Stimulated activated naive CD4-positive, alpha-beta T cell (primary cell): Measurements from ENCODE around the gene HLA-C.
"Not testable (repeated sequence)": the region's sequence is repeated elsewhere in the genome, so short reads cannot be mapped to it uniquely, and the experiment has no call there.

ENCODE experiments used
- DNase-seq, 6 experiments: peaks; one replicate each; lab custom pipeline; 2025; lab: John Stamatoyannopoulos, UW

Gene HLA-C

DNA sequence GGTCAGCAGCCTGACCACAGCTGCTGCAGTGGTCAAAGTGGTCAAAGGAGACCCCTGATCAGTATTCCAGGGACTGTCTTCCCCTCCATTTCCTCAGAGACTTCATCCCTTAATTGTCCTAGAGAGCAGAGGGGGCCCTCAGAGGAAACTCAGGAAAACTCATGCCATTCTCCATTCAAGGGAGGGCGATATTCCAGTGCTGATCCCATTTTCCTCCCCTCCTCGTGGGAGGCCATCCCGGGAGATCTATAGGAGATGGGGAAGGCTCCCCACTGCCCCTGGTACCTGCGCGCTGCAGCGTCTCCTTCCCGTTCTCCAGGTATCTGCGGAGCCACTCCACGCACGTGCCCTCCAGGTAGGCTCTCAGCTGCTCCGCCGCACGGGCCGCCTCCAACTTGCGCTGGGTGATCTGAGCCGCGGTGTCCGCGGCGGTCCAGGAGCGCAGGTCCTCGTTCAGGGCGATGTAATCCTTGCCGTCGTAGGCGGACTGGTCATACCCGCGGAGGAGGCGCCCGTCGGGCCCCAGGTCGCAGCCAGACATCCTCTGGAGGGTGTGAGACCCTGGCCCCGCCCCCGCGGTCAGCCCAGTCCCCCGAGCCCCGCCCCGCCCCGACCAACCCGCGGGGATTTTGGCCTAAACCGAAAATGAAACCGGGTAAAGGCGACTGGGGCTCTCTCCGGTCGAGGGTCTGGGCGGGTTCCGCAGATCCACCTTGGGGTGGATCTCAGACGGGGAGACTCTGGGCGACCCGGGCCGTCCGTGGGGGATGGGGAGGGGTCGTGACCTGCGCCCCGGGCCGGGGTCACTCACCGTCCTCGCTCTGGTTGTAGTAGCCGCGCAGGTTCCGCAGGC is 878 bp downstream of the HLA-C start:
- peak; percentile 20 to 76 (median 52) for DNase-seq

DNA sequence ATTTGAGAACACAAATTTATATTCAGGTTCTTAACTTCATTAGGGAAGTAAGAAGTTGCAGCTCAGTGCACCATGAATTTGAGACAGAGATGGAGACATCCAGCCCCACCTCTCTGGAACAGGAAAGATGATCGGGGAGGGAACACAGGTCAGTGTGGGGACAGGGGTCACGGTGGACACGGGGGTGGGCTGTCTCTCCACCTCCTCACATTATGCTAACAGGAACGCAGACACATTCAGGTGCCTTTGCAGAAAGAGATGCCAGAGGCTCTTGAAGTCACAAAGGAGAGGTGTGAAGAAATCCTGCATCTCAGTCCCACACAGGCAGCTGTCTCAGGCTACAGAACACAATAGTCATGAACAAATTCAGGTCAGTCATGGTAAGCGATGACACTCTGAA is 3.1 kb downstream of the HLA-C start:
- no peak for DNase-seq

DNA sequence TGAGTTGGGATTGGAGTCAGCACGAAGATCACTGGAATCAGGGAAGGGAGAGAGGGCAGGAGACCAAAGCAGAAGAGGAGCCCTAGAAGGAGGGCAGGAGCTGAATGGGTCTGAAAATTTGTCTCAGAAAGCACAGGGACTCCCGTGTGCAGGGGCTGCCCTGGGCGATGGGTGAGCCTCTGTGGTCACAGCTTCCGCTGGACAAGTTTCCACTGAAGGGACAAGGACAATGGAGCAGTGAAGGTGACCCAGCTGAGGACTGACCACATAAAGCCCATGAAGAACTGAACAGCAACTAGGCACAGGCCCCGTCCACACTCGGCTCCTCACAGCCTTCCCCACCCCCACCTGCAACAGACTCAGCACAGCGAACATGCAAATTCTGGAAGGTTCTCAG is 3.5 kb downstream of the HLA-C start:
- DNase-seq, result no peak

DNA sequence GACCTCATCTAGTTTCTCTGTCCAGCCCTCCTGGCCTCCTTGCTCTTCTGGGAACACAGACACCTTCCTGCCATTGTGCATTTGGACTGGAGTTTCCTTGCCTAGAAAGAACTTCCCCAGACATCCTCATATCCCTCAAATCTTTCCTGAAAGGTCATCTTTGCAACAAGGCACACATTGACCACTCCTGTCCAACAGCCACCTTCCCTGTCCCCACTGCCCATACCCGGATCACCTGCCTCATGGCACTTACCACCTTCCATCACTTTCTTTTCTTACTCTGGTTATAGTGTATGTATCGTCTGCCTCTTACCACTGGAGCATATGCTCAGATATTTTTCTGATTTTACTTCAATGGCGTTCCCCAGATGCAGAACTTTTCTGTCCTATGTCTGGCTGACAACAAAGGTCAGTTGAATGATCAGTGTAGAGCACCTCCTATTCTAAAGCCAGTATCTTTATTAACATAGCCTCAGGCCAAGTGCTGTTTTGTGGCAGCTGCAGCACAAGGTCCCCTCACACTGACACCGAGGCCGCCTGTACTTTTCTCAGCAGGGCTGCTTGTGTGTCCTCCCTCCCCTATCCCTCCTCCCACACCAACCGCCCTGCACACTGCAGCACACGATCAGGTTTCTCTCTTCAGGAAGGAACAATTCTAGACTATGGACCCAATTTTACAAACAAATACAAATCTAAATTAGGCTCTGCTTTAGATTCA is 4.1 kb downstream of the HLA-C start:
- DNase-seq, result peak in 3 of 6 experiments; percentile 14 to 27 (median 21)

DNA sequence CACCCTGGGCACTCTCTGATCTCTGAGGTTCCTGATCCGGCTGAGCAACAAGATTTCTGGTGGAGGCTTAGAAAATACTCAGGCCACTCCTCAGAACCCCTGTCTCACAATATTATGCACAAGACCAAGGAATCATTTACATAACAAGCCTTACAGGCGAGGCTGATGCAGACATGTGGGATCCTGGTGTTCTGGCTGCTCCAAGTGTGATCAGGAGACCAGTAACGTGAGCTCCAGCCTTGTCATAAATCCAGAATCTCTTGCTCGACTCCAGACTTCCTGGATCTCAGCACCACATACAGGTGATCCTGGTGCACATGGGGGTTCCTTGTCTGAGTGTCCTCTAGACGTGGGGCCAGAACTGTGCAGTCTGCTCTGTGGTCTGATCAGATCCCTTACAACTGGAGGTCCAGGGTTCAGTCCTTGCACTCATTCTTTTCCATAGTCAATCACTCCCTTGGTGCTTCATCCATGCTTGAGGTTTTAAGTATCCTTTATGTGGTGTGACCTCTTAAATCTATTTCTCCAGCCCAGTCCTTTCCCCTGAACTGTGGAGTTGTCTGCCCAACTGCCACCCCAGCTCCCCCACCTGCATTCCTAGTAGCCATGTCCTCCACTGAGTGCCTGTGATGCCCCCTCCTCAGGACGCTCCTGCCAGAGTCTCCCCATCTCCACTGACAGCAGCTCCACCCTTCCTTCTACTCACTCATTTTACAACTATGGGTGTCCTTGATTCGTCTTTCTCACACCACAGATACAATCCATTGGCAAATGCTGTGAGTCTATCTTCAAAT is 5.1 kb downstream of the HLA-C start:
- DNase-seq, result no peak

DNA sequence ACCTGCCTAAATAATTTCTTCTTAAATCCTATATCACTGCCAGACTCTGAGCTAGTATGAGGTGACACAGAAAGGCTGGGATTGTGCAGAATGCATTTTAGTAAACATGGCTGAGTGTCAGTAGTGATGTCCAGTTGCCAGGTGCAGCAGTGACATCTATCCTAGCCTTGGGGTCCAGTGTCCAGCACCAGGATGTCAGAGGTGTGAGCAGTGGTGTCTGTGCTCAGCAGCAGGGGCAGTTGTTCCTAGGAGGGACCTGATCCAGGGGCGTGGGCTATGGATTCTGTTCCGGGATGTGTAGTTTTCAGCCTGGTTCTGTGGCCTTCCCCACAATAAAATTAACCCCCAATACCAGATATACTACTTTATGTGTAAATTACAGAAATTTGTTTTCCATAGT is 6.0 kb downstream of the HLA-C start:
- DNase-seq, result peak in 1 of 6 experiments; percentile 8

DNA sequence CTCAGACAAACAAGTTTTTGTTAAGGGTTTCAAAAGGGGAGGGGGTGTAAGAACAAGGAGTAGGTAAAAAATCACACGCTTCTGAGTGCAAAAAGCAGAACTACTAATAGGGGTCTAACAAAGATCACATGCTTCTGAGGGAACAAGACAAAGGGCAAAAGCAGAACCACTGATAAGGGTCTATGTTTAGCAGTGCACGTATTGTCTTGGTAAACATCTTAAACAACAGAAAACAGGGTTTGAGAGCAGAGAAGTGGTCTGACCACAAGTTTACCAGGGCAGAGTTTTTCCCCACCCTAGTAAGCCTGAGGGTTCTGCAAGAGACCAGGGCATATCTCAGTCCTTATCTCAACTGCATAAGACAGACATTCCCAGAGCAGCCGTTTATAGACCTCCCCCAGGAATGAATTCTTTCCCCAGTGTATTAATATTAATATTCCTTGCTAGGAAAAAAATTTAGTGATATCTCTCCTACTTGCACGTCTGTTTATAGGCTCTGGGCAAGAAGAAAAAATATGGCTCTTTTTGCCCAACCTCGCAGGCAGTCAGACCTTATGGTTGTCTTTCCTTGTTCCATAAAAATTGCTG is 8.5 kb downstream of the HLA-C start:
- DNase-seq, result not testable (repeated sequence)

DNA sequence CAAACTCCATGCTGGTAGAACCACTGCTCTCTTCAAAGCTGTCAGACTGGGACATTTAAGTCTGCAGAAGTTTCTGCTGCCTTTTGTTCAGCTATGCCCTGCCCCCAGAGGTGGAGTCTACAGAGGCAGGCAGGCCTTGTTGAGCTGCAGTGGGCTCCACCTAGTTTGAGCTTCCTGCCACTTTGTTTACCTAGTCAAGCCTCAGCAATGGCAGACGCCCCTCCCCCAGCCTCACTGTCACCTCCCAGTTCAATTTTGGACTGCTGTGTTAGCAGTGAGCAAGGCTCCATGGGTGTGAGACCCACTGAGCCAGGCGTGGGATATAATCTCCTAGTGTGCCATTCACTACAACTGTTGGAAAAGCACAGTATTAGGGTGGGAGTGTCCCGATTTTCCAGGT is 11.9 kb downstream of the HLA-C start:
- DNase-seq, result peak in 5 of 6 experiments; percentile 44 to 77 (median 65)

DNA sequence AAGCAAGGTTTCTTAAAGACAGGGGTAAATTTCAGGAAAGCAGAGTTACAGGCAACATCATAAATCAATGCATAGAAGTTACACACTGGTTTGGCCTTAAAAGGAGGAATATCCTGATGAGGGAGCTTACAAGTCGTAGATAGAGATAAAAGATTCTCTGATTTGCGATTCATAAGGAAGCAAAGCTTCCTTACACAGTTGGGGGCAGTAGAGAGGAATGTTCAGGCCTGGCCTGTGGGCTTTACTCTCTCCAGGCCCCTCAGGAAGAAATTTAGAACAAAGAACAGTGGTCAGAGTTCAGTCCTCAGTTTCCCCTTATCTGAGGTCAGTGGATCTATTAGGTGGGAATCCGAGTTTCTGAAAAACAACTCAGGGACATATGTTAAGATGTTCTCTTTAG is 19.3 kb downstream of the HLA-C start:
- no peak for DNase-seq

DNA sequence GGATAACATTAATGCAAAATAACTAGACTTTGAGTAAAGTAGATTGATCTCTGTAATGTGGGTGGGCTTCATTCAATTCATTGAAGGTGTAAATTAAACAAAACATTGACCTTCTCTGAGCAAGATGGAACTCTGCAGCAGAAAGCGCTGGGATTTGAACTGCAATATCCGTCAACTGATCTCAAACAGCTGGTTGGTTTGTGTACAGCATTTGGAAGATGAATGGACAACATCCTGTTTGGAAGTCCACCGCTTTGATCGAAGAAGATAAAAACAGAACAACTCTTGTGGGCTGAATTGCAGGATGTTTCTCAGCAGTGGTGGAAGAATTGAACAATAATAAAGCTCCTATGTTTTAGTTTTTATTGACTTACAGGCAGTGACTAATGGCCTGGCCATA is 20.6 kb downstream of the HLA-C start:
- DNase-seq, result no peak

DNA sequence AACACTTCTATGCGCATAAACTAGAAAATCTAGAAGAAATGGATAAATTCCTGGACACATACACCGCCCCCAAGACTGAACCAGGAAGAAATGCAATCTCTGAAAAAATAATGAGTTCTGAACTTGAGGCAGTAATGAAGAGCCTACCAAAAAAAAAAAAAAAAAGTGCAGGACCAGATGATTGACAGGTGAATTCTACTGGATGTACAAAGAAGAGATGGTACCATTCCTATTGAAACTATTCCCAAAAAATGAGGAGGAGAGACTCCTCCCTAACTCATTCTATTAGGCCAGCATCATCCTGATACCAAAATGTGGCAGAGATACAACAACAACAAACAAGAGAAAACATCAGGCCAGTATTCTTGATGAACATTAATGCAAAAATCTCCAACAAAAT is 22.7 kb downstream of the HLA-C start:
- no peak for DNase-seq

DNA sequence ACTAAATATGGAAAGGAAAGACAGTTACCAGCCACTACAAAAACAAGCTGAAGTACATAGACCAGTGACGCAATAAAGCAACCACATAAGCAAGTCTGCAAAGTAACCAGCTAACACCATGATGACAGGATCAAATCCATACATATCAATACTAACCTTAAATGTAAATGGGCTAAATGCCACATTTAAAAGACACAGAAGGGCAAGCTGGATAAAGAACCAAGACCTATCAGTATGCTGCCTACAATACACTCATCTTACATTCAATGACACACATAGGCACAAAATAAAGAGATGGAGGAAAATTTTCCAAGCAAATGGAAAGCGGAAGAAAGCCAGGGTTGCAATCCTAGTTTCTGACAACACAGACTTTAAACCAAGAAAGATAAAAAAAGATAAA is 24.1 kb downstream of the HLA-C start:
- DNase-seq, result no peak

DNA sequence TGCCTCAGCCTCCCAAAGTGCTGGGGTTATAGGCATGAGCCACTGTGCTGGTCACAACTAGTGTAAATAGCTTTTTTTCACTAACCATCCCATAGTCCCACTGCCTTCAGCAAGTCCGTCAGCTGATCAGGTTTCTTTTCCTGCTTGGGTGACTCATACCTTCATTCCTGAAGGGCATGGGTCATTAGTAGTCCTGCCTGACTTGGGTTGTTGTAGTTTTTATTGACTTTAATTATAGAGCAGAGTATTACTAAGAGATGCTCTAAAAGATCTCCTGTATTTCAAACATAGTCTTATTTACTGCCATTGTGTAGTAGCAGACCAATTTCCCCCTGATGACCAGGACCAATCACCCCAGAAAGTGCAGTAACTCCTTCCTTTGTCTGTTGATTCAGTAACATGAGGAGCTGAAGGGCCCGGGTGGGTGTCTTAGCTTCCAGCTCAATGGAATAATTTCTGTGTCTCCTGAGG is 25.8 kb downstream of the HLA-C start:
- no peak for DNase-seq

DNA sequence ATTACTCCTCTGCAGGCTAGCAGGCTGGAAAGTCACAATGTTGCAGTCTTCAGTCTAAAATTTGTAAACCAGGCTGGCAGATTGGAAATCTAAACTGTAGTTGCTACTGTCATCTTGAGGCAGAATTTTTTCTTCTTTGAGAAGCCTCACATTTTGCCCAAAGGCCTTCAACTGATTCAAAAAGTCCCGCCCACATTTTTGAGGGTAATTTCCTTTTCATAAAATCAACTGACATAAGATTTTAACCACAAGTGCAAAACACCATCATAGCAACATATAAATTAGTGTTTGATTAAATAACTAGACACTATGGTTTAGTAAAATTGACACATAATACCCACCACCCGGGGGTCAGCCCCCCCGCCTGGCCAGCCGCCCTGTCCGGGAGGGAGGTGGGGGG is 28.4 kb downstream of the HLA-C start:
- DNase-seq, result peak in 1 of 6 experiments; percentile 21

DNA sequence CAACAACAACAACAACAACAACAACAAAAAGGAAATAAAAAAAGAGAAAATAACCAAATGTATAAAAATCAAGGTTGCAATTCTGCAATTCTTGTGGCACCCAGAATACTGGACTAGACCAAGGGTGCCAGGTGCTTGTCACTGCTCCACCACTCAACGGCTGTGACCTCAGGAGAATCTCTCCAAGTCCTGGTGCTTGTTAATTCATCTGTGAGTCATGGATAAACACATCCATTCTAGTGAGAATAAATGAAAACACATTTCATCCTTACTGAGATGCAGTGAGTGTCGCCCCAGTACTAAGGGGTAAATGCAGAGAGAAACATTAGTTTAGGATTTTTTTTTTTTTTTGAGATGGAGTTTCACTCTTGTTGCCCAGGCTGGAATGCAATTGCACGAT is 32.0 kb downstream of the HLA-C start:
- no peak for DNase-seq

DNA sequence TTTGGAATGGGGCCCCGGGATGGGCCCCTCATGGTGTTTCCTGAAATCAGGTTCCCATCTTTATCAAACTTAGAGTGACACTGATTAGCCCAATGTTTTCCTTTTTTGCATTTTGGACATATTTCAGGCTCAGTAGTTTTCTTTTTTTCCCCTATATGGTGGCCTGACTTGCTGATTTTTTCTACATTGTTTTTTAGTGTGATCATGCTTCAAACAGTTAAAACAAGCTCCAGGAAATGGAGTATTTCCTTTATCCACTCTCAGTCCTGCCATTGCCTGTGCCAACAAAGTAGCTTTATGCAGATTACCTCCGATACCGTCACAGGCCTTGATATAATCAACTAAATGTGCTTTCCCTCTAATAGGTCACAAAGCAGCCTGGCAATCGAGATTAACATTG is 37.8 kb downstream of the HLA-C start:
- DNase-seq, result not testable (repeated sequence)

DNA sequence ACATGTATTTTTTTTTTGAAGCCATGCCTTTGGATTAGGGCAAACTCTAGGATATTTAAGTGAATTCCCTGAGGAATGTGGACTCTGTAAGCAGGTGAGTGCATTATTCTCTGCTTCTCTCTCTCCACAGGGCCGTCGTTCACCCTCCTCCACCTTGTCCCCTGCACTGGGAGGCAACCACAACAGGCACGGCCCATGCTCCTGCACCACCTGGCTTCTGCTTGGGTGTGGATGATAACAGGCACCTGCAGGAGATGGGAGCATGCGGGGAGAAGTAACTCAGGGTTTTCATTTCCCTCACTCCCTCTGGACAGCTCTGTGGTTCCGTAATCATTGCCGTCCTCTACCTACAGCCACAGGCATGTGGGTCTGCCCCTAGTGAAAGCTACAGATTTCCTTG is 43.4 kb downstream of the HLA-C start:
- DNase-seq, result no peak

DNA sequence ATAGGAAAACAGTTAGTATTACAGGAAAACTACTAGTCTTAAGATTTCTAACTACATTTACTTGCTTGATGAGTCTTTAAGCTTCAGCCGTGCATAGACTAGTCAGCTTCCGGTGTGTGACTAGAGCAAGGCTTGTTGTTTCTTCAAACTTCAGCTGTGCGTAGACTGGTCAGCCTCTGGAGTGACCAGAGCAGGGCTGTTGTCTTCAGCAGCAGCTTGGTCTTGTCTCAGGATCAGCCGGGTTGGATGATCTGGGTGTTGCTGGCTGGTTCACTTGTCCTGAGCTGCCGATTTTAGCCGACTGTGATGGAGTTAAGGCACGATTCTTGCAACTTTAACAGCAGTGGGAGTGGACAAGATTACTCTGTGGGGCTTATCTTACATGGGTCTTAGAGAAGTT is 44.7 kb downstream of the HLA-C start:
- no peak for DNase-seq

DNA sequence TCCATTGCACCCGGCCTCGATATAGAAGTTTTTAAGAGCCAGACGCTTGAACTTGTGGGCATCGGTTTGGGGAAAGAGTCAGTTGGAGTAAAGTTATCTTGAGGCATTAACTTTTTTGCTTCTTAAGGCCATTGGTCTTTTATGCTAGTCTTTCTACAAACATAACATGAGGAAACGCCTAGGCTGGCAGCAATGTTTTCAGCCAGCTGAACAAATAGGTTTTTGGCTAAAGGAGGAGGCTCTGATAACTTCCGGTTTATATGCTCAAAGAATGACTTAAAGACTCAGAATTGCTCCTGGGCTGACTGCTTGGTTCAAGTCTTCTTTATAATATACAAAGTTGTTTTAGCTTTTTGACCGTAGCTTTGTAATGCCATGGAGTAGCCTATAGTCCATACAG is 46.2 kb downstream of the HLA-C start:
- DNase-seq, result no peak

DNA sequence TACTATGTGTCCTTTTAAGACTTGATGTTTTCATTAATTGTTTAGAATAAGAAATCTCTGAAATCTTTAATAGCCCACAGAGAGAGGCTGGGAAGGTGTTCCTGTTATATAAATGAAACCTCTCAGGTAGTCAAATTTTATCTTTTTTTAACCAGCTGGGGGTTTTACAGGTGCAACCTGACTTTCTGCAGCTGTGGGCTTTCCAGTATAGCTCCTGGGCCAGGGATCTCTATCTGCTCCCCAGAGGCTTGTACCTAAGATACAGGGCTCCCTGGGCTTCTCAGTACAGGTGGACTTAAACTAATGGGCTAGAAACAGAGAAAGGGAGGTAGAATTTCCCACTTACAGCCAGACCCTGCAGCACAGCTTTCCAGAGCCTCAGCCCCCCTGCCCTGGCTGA is 49.4 kb downstream of the HLA-C start:
- DNase-seq, result no peak
